Mucosa of descending colon (tissue), 3 donors: Measurements from ENCODE around the gene SDK1. TPM values are rescaled to one million over a fixed set of nuclear protein-coding genes. Genes with fewer than 3 reads are reported as not detected.

ENCODE experiments used
- ATAC-seq: fragments of 200-7000 bp; cut with Tn5 transposase; one replicate; pipeline ENCODE4 v1.9.1; 2020; ENCODE audit warnings: mild to moderate bottlenecking, moderate library complexity
- DNase-seq, 3 donors: peaks; one replicate each; pipeline ENCODE4 v3.0.0-alpha.2; 2020
- H3K36me3 ChIP-seq: fragments of 200-600 bp; one replicate; pipeline ENCODE4 v1.8.0; 2021; ENCODE audit warnings: low read depth, mild to moderate bottlenecking
- H3K4me1 ChIP-seq: fragments of 200-600 bp; one replicate; pipeline ENCODE4 v1.8.0; 2021; ENCODE audit warnings: low read depth, mild to moderate bottlenecking
- H3K4me3 ChIP-seq: fragments of 200-600 bp; one replicate; pipeline ENCODE4 v1.8.0; 2021; ENCODE audit warnings: mild to moderate bottlenecking
- H3K9me3 ChIP-seq: fragments of 200-600 bp; one replicate; pipeline ENCODE4 v1.8.0; 2021; ENCODE audit warnings: mild to moderate bottlenecking
- intact Hi-C, 2 donors: fragments of 100-400 bp; cut with DNase I in 1 of 2; cut with micrococcal nuclease in 1 of 2; formaldehyde crosslinking; loops; one replicate each; pipeline versions ENCODE4 v1.11.0 to v1.11.1; 2022; cut with DNase I, micrococcal nuclease
- total RNA-seq, 3 donors: library from RNA; stranded (reverse); fragmentation: NEBNext Ultra II Directional in 2 of 3; extraction: Animal tissue kit (Norgen Biotek cat#: 25700) in 2 of 3; gene quantifications; one replicate each; pipeline versions ENCODE4 v1.2.1 to v1.2.4, GENCODE V29; 2021 to 2023
- TF ChIP-seq, protein P1 (sequence below): fragments of 200-600 bp; IDR thresholded peaks from one replicate; pipeline ENCODE4 v1.8.0; 2022; ENCODE audit warnings: antibody characterized with exemption, mild to moderate bottlenecking
- donor health status: DM: no; HTN: no; CAD: no; lungs with moderate emphysema.
- donor health status: DM: no; HTN: no; CAD: no.
- donor health status: DM: no; HTN: yes; CAD: no.

Gene SDK1
- total RNA-seq, 3 donors from 2014 or later = 2.7 to 20.2 (median 4.2) TPM

DNA sequence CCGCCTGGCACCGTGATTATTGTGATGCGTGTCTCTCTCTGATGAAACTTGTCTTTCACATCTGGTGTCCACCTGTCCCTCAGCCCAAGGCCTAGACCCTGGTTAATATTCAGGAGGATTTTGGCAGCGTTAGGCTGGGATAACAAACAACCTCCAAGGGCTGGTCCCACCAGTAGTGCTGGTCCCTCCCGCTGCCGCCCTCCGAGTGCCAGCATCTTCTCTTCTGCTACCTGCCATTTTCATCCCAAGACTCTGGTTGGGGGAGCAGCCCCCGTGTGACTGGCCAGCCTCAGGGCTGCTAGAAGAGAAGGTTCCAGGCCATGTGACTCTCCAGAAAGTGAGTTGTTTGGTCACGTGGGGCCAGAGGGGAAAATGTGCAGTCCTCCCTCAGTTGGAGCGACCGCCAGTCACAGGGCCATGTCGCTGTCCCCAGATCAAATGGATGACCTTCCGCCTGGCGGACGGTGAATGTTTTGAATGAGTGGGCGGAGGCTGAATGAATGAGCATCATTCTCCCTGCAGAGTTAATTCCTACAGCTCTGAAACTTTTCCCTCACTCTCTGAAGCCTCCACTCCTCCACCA lies 901.2 kb downstream of the SDK1 start:
- ATAC-seq = no peak
- H3K9me3 ChIP-seq = no peaks in the 10 kb centered on the region
- TF ChIP-seq, protein P1, sequence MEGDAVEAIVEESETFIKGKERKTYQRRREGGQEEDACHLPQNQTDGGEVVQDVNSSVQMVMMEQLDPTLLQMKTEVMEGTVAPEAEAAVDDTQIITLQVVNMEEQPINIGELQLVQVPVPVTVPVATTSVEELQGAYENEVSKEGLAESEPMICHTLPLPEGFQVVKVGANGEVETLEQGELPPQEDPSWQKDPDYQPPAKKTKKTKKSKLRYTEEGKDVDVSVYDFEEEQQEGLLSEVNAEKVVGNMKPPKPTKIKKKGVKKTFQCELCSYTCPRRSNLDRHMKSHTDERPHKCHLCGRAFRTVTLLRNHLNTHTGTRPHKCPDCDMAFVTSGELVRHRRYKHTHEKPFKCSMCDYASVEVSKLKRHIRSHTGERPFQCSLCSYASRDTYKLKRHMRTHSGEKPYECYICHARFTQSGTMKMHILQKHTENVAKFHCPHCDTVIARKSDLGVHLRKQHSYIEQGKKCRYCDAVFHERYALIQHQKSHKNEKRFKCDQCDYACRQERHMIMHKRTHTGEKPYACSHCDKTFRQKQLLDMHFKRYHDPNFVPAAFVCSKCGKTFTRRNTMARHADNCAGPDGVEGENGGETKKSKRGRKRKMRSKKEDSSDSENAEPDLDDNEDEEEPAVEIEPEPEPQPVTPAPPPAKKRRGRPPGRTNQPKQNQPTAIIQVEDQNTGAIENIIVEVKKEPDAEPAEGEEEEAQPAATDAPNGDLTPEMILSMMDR = no peak
- H3K4me1 ChIP-seq = no peaks in the 10 kb centered on the region
- intact Hi-C loops = no loop called here
- H3K4me3 ChIP-seq = no peak overlapping the region
- DNase-seq = peak in 1 of 3 donors; percentile 17
- no peaks in the 10 kb centered on the region for H3K36me3 ChIP-seq

DNA sequence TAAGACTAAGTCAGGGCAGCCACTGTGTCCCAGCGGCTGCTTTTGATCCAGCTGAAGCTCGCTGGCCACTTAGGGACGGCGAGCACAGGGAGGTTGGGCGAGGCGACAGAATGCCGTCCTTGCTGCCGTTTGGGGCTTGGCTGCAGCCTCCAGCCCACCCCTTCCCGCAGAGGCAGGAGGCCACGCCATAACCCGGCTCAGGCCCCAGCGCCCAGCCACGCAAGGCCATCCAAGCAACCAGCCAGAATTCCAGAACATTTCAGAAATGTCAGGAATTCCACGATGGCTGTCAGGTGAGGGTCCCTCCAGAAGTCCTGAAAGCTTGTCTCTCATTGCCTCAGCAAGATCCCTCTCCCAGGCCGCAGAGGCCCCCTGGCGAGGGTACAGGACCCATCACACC lies 901.9 kb downstream of the SDK1 start:
- peak in 1 of 3 donors; percentile 20 for DNase-seq
- TF ChIP-seq, protein P1 = no peak
- Histone ChIP-seq H3K4me1 (no peaks in the 10 kb centered on the region), H3K36me3 (no peaks in the 10 kb centered on the region), H3K4me3 (no peak overlapping the region), H3K9me3 (no peaks in the 10 kb centered on the region)
- intact Hi-C loops = no loop called here
- no peak for ATAC-seq

DNA sequence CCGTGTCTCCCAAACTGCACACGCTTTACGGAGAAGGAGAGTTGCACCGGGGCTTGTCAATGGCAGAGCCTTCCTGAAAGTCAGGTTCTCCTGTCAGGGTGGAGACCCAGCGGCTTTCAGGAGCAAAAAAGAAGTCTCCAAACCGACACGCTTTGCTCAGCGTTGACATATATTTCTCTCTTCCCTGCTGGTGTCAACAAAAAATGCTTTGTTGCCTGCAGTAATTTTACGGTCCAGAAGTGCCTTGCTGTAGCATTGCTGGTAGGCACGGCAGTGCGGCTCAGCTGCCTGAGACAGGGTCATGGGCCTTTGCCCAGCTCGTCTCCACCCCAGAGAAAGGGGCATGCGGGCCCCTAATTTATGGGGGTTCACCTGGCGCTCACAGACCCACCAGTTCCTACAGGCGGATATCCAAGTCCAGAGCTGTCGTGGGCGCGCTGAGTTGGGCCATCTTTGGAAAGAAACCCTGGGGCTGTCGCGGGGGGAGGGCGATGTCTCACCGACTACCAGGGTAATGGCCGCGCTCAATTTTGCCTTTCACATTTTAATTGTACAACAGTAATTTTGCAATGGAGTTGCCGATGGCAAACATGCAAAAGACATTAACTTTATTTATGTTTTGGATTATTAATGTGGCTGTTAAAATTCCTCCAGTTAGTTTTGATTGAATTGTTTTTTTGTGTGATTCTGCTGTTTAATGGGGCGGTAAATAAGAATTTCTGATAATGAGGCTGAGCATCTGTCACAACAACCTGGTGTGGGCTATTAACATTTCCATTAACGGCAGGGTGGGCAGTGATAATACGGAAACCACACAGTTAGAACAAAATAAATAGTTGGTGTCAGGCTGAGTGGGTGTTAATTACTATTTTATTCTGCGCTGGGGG lies 902.8 kb downstream of the SDK1 start:
- intact Hi-C loops = no loop called here
- ATAC-seq (no peak), DNase-seq (peak in 1 of 3 donors; percentile 25)
- no peaks in the 10 kb centered on the region for H3K36me3 ChIP-seq
- H3K4me1 ChIP-seq = no peaks in the 10 kb centered on the region
- H3K4me3 ChIP-seq = no peak overlapping the region
- no peaks in the 10 kb centered on the region for H3K9me3 ChIP-seq
- TF ChIP-seq, protein P1 = no peak

DNA sequence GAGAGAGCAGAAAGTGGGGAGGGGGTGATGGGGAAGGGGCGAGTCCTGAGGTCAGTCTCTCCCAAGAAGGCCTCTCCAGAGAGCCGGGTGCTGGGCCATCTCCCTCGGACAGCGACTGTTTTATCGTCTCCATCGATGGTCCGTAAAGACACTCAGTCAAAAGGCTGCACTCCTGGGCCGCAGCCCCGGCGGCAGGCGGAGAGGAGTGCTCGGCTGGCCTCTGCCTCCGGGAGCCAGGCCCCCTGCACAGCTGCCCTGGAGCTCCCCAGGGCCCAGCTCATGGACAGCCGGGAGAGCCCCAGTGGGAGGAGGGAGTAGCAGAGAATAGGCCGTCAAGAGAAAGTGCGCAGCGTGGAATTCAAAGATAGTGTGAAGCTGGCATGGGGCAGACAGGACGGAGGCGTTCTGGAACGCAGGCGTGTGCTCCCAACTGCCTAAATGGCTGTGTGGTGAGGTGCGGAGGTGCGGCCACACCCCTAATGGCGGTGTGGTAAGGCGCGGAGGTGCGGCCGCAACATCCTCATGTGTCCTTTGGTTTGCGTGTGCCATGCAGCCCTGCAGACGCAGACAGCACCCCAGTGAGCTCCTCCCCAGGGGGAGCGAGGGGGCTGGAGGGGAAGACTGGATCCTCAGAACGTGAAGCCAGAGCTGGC lies 903.6 kb downstream of the SDK1 start:
- intact Hi-C loops = no loop called here
- no peak overlapping the region for H3K4me3 ChIP-seq
- DNase-seq (peak in 1 of 3 donors; percentile 19), ATAC-seq (no peak)
- H3K9me3 ChIP-seq = no peaks in the 10 kb centered on the region
- no peaks in the 10 kb centered on the region for H3K36me3 ChIP-seq
- TF ChIP-seq, protein P1 = no peak
- H3K4me1 ChIP-seq = no peaks in the 10 kb centered on the region

DNA sequence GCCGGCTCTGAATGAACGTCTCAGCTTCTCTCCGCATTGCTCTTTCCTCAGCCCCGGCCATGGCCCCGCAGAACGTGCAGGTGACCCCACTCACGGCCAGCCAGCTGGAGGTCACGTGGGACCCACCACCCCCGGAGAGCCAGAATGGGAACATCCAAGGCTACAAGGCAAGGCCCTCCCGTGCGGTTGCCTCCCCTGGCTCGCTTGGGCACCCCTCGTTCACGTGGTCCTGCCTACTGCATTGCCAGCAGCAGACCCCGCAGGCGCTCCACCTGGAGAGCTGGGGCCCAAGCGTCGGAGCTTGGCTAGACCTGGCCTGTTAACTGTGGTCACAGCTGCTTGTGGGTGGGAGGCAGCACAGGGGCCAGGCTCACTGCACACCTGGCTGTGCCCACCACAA lies 904.8 kb downstream of the SDK1 start:
- no peaks in the 10 kb centered on the region for H3K36me3 ChIP-seq
- no peaks in the 10 kb centered on the region for H3K9me3 ChIP-seq
- no peak overlapping the region for H3K4me3 ChIP-seq
- TF ChIP-seq, protein P1 = no peak
- H3K4me1 ChIP-seq = no peaks in the 10 kb centered on the region
- DNase-seq (peak in 1 of 3 donors; percentile 35), ATAC-seq (no peak)
- intact Hi-C loops = no loop called here
